ENCODE results near the gene TRIM66.

TRIM66 gene

GRCh38 chr11:8721609-8722500 is 39.4 kb upstream of the TRIM66 start:
- Histone ChIP-seq H3K36me3 (ENCODE audit: control insufficient read depth, insufficient read depth, low read length) (no peaks in the 10 kb centered on the region), H3K27me3 (replicated peaks; ENCODE audit: control insufficient read depth, insufficient read depth, low read length) (no peaks in the 10 kb centered on the region), H3K4me3 (replicated peaks; ENCODE audit: low read depth, low read length) (no peak overlapping the region)
- no peak for TF ChIP-seq CTCF (IDR thresholded peaks at IDR 0.05; ENCODE audit: insufficient read depth, low read length, poor library complexity, severe bottlenecking)
- no peak for DNase-seq (ENCODE audit: extremely low read depth, insufficient read length)

GRCh38 chr11:8720868-8721608 is 38.6 kb upstream of the TRIM66 start:
- no peak for TF ChIP-seq CTCF (IDR thresholded peaks at IDR 0.05; ENCODE audit: insufficient read depth, low read length, poor library complexity, severe bottlenecking)
- H3K4me3 ChIP-seq (replicated peaks; ENCODE audit: low read depth, low read length), result no peak overlapping the region
- no peak for DNase-seq (ENCODE audit: extremely low read depth, insufficient read length)
- H3K36me3 ChIP-seq (ENCODE audit: control insufficient read depth, insufficient read depth, low read length), result no peaks in the 10 kb centered on the region
- H3K27me3 ChIP-seq (replicated peaks; ENCODE audit: control insufficient read depth, insufficient read depth, low read length), result no peaks in the 10 kb centered on the region

- Histone ChIP-seq H3K36me3 (ENCODE audit: control insufficient read depth, insufficient read depth, low read length) (no peaks in the 10 kb centered on the region), H3K27me3 (replicated peaks; ENCODE audit: control insufficient read depth, insufficient read depth, low read length) (no peaks in the 10 kb centered on the region), H3K4me3 (replicated peaks; ENCODE audit: low read depth, low read length) (no peak overlapping the region)
- no peak for TF ChIP-seq CTCF (IDR thresholded peaks at IDR 0.05; ENCODE audit: insufficient read depth, low read length, poor library complexity, severe bottlenecking)
- no peak for DNase-seq (ENCODE audit: extremely low read depth, insufficient read length)
These were observed 37.9 kb upstream of the TRIM66 start for GRCh38 chr11:8720352-8720751.

GRCh38 chr11:8719721-8720120 is 37.3 kb upstream of the TRIM66 start:
- no peak for DNase-seq (ENCODE audit: extremely low read depth, insufficient read length)
- Histone ChIP-seq H3K27me3 (replicated peaks; ENCODE audit: control insufficient read depth, insufficient read depth, low read length) (no peaks in the 10 kb centered on the region), H3K36me3 (ENCODE audit: control insufficient read depth, insufficient read depth, low read length) (no peaks in the 10 kb centered on the region), H3K4me3 (replicated peaks; ENCODE audit: low read depth, low read length) (no peak overlapping the region)
- no peak for TF ChIP-seq CTCF (IDR thresholded peaks at IDR 0.05; ENCODE audit: insufficient read depth, low read length, poor library complexity, severe bottlenecking)

- no peak overlapping the region for H3K4me3 ChIP-seq (replicated peaks; ENCODE audit: low read depth, low read length)
These were observed 36.8 kb upstream of the TRIM66 start for GRCh38 chr11:8719211-8719649.

More at GRCh38 chr11:8719211-8719649, 36.8 kb upstream of the TRIM66 start:
- Histone ChIP-seq H3K36me3 (ENCODE audit: control insufficient read depth, insufficient read depth, low read length) (no peaks in the 10 kb centered on the region), H3K27me3 (replicated peaks; ENCODE audit: control insufficient read depth, insufficient read depth, low read length) (no peaks in the 10 kb centered on the region)
- TF ChIP-seq CTCF (IDR thresholded peaks at IDR 0.05; ENCODE audit: insufficient read depth, low read length, poor library complexity, severe bottlenecking), result no peak
- no peak for DNase-seq (ENCODE audit: extremely low read depth, insufficient read length)
